OCI-LY7 (cell line): Measurements from ENCODE around the gene ADCY3. TPM values are rescaled to one million over a fixed set of nuclear protein-coding genes. Genes with fewer than 3 reads are reported as not detected.

Experiments
- BruUV-seq: library from RNA; stranded (reverse); fragments of 400-500 nt; replicated peaks from 2 replicates; lab custom pipeline; 2021; lab: Mats Ljungman, UMichigan
- CTCF ChIA-PET: fragments of 300-600 bp; sonication (Branson Sonifier 250); formaldehyde crosslinking; loops from one replicate; lab custom pipeline; 2022; ENCODE audit warnings: antibody characterized with exemption; ENCODE audit not compliant: unreplicated experiment; lab: Charles Lee
- POLR2A ChIA-PET: fragments of 300-600 bp; sonication (Branson Sonifier 250); formaldehyde crosslinking; loops from one replicate; lab custom pipeline; 2022; ENCODE audit warnings: antibody characterized with exemption; lab: Charles Lee
- DNase-seq: peaks from one replicate; pipeline ENCODE4 v3.0.0-alpha.2; 2015; ENCODE audit warnings: low spot score
- H2AFZ ChIP-seq: fragments of 200-600 bp; sonication (generic), shearing (Covaris generic); 2 replicates; pipeline ENCODE4 v1.6.1; 2014; ENCODE audit warnings: mild to moderate bottlenecking, antibody characterized with exemption, low read length, moderate library complexity
- H3K27ac ChIP-seq: fragments of 200-600 bp; sonication (generic); 2 replicates; pipeline ENCODE4 v1.5.1; 2014; ENCODE audit warnings: mixed run types, low read depth, mild to moderate bottlenecking, moderate library complexity, low read length, inconsistent platforms; ENCODE audit not compliant: poor library complexity, severe bottlenecking
- H3K36me3 ChIP-seq: fragments of 200-600 bp; sonication (generic); 2 replicates; pipeline ENCODE4 v1.6.1; 2014; ENCODE audit warnings: mild to moderate bottlenecking, antibody characterized with exemption, low read length, moderate library complexity, mixed read lengths; ENCODE audit not compliant: insufficient read depth
- H3K4me1 ChIP-seq: fragments of 200-600 bp; sonication (generic); 2 replicates; pipeline ENCODE4 v1.5.1; 2014; ENCODE audit warnings: mild to moderate bottlenecking, low read length; ENCODE audit not compliant: insufficient read depth, poor library complexity, severe bottlenecking
- H3K4me2 ChIP-seq: fragments of 200-600 bp; sonication (generic); 2 replicates; pipeline ENCODE4 v1.6.1; 2014; ENCODE audit warnings: mild to moderate bottlenecking, low read length
- H3K4me3 ChIP-seq: fragments of 200-600 bp; sonication (generic); 2 replicates; pipeline ENCODE4 v1.5.1; 2014; ENCODE audit warnings: mild to moderate bottlenecking, low read depth, low read length; ENCODE audit not compliant: poor library complexity, severe bottlenecking
- H3K79me2 ChIP-seq: fragments of 200-600 bp; sonication (generic); 2 replicates; pipeline ENCODE4 v1.6.1; 2016; ENCODE audit warnings: low read depth, mild to moderate bottlenecking, low read length, moderate library complexity, mixed read lengths; ENCODE audit not compliant: insufficient read depth
- H3K9me2 ChIP-seq: fragments of 200-600 bp; sonication (generic); 2 replicates; pipeline ENCODE4 v1.6.1; 2016; ENCODE audit warnings: mild to moderate bottlenecking, low read length, mixed read lengths; ENCODE audit not compliant: insufficient read depth
- H3K9me3 ChIP-seq: fragments of 200-600 bp; sonication (generic); 2 replicates; pipeline ENCODE4 v1.6.1; 2014; ENCODE audit warnings: mild to moderate bottlenecking, mixed run types, low read length, mixed read lengths
- H4K20me1 ChIP-seq: fragments of 200-600 bp; sonication (generic); 2 replicates; pipeline ENCODE4 v1.6.1; 2014; ENCODE audit warnings: mild to moderate bottlenecking, antibody characterized with exemption, low read length, moderate library complexity, mixed read lengths; ENCODE audit not compliant: insufficient read depth
- CTCF ChIP-seq: fragments of 200-600 bp; sonication (generic); conservative IDR thresholded peaks from 2 replicates; pipeline ENCODE4 v1.5.1; 2014; ENCODE audit warnings: mild to moderate bottlenecking, antibody characterized with exemption, low read length, moderate library complexity, mixed read lengths
- EZH2phosphoT487 ChIP-seq: fragments of 200-600 bp; sonication (generic); IDR thresholded peaks from 2 replicates; pipeline ENCODE4 v1.6.1; 2018; ENCODE audit warnings: low read depth, borderline replicate concordance, mild to moderate bottlenecking, mixed run types, antibody characterized with exemption, low read length, moderate library complexity, mixed read lengths
- intact Hi-C: fragments of 100-400 bp; cut with micrococcal nuclease; formaldehyde crosslinking; loops from one replicate; pipeline ENCODE4 v1.10.0; 2022; ENCODE audit not compliant: unreplicated experiment
- total RNA-seq, 2 experiments: library from RNA; depleted of rRNA in 1 of 2; stranded (reverse); fragments of >200 nt in 1 of 2; shearing (Covaris generic) in 1 of 2; gene quantifications; 2 replicates each; pipeline ENCODE4 v1.2.3, GENCODE V29; 2014 to 2022

Gene ADCY3
- total RNA-seq, 2 experiments from 2014 or later: 45.8 to 55.0 TPM

- intact Hi-C loops: no loop called here
- Histone ChIP-seq H3K4me1 (no peaks in the 10 kb centered on the region), H4K20me1 (no peaks in the 10 kb centered on the region), H2AFZ (no peak overlapping the region), H3K79me2 (no peaks in the 10 kb centered on the region), H3K4me3 (no peak overlapping the region), H3K27ac (no peak overlapping the region), H3K9me2 (no peaks in the 10 kb centered on the region), H3K4me2 (no peak overlapping the region), H3K9me3 (no peaks in the 10 kb centered on the region), H3K36me3 (peaks cover 30% of the 10 kb centered on the region)
- no peak for TF ChIP-seq CTCF
- no peak for TF ChIP-seq EZH2phosphoT487
- BruUV-seq: no TSS peak
- CTCF ChIA-PET: no interaction called here
- POLR2A ChIA-PET: no interaction called here
- DNase-seq: no peak
These were observed 80.3 kb downstream of the ADCY3 start for GRCh38 chr2:24839729-24840128.

GRCh38 chr2:24838541-24838940, 81.5 kb downstream of the ADCY3 start:
- Histone ChIP-seq H2AFZ (no peak overlapping the region), H3K4me1 (no peaks in the 10 kb centered on the region), H3K4me2 (no peak overlapping the region), H4K20me1 (no peaks in the 10 kb centered on the region), H3K4me3 (no peak overlapping the region), H3K9me3 (no peaks in the 10 kb centered on the region), H3K79me2 (no peaks in the 10 kb centered on the region), H3K36me3 (peaks cover 40% of the 10 kb centered on the region), H3K27ac (no peak overlapping the region), H3K9me2 (no peaks in the 10 kb centered on the region)
- TF ChIP-seq EZH2phosphoT487: no peak
- no peak for TF ChIP-seq CTCF
- CTCF ChIA-PET: no interaction called here
- intact Hi-C loops: no loop called here
- no peak for DNase-seq
- POLR2A ChIA-PET: no interaction called here
- BruUV-seq: no TSS peak

GRCh38 chr2:24837996-24838513, 82.0 kb downstream of the ADCY3 start:
- Histone ChIP-seq H3K9me3 (no peaks in the 10 kb centered on the region), H2AFZ (no peak overlapping the region), H4K20me1 (no peaks in the 10 kb centered on the region), H3K4me3 (no peak overlapping the region), H3K36me3 (peaks cover 40% of the 10 kb centered on the region), H3K9me2 (no peaks in the 10 kb centered on the region), H3K4me1 (no peaks in the 10 kb centered on the region), H3K4me2 (no peak overlapping the region), H3K79me2 (no peaks in the 10 kb centered on the region), H3K27ac (no peak overlapping the region)
- ChIA-PET POLR2A (interaction anchor here (0.6 kb wide), 1 partner anchor 119 kb away, joined by 3 read pairs; no protein-coding TSS in a partner anchor), CTCF (no interaction called here)
- intact Hi-C loops: no loop called here
- TF ChIP-seq CTCF: no peak
- no peak for TF ChIP-seq EZH2phosphoT487
- no TSS peak for BruUV-seq
- no peak for DNase-seq
